Large intestine (tissue), 3 donors: ENCODE measurements around the gene RGS16. TPM values are rescaled to one million over a fixed set of nuclear protein-coding genes. Genes with fewer than 3 reads are reported as not detected.
"Not testable (repeated sequence)": the region's sequence is repeated elsewhere in the genome, so short reads cannot be mapped to it uniquely, and the experiment has no call there.

Source experiments
- DNase-seq, 2 donors: peaks; one replicate each; pipeline versions ENCODE4 v3.0.0 to v3.0.0-alpha.2; 2013
- H3K27ac ChIP-seq: one replicate; pipeline ENCODE4 v1.5.1; 2013; ENCODE audit warnings: low read length
- H3K27me3 ChIP-seq: 2 replicates; pipeline ENCODE4 v1.6.1; 2013; ENCODE audit warnings: low read length; ENCODE audit not compliant: control insufficient read depth, insufficient read depth
- H3K36me3 ChIP-seq: 2 replicates; pipeline ENCODE4 v1.6.1; 2013; ENCODE audit warnings: low read length; ENCODE audit not compliant: control insufficient read depth, insufficient read depth
- H3K4me1 ChIP-seq: one replicate; pipeline ENCODE4 v1.6.1; 2013; ENCODE audit warnings: low read length; ENCODE audit not compliant: control insufficient read depth, insufficient read depth
- H3K4me3 ChIP-seq: one replicate; pipeline ENCODE4 v1.5.1; 2013; ENCODE audit warnings: low read length
- H3K9me3 ChIP-seq: one replicate; pipeline ENCODE4 v1.6.1; 2013; ENCODE audit warnings: mild to moderate bottlenecking, low read depth, low read length, moderate library complexity; ENCODE audit not compliant: control insufficient read depth
- WGBS: methylation state at CpG from one replicate; pipeline ENCODE4 v1.1.5; 2013; ENCODE audit warnings: low lambda C conversion rate; ENCODE audit not compliant: insufficient coverage; 5-methylcytosine and 5-hydroxymethylcytosine counted together
- polyA plus RNA-seq: library from polyadenylated mRNA; unstranded; fragments of 120-200 nt; gene quantifications from one replicate; pipeline ENCODE4 v1.2.1, GENCODE V29; 2013

Gene RGS16
- polyA plus RNA-seq, 1 donor = 2.3 TPM

- no peaks in the 10 kb centered on the region for H3K36me3 ChIP-seq
- no peak overlapping the region for H3K4me3 ChIP-seq
- no peaks in the 10 kb centered on the region for H3K9me3 ChIP-seq
- no peak overlapping the region for H3K27ac ChIP-seq
- H3K4me1 ChIP-seq = no peaks in the 10 kb centered on the region
- DNase-seq = no peak
- H3K27me3 ChIP-seq = no peaks in the 10 kb centered on the region
- no CpG with 5 or more reads among the region's 8 CpGs for WGBS
These were observed 38.3 kb upstream of the RGS16 start for GRCh38 chr1:182642461-182642860.

- DNase-seq = no peak
- H3K36me3 ChIP-seq = no peaks in the 10 kb centered on the region
- no peaks in the 10 kb centered on the region for H3K4me1 ChIP-seq
- H3K27me3 ChIP-seq = peaks cover 3% of the 10 kb centered on the region
- no peaks in the 10 kb centered on the region for H3K9me3 ChIP-seq
- H3K27ac ChIP-seq = no peak overlapping the region
- 100% methylated on average over 1 of the region's 5 CpGs for WGBS
- H3K4me3 ChIP-seq = no peak overlapping the region
These were observed 37.4 kb upstream of the RGS16 start for GRCh38 chr1:182641561-182641960.

- Histone ChIP-seq H3K27ac (no peak overlapping the region), H3K4me3 (no peak overlapping the region), H3K4me1 (no peaks in the 10 kb centered on the region), H3K9me3 (no peaks in the 10 kb centered on the region), H3K36me3 (no peaks in the 10 kb centered on the region), H3K27me3 (peaks cover 3% of the 10 kb centered on the region)
- no CpG with 5 or more reads among the region's 1 CpG for WGBS
- no peak for DNase-seq
These were observed 35.1 kb upstream of the RGS16 start for GRCh38 chr1:182639330-182639729.

GRCh38 chr1:182637769-182638168 lies 33.6 kb upstream of the RGS16 start:
- no peaks in the 10 kb centered on the region for H3K36me3 ChIP-seq
- no peak overlapping the region for H3K4me3 ChIP-seq
- H3K27me3 ChIP-seq = peaks cover 3% of the 10 kb centered on the region
- no peaks in the 10 kb centered on the region for H3K4me1 ChIP-seq
- H3K27ac ChIP-seq = no peak overlapping the region
- no peaks in the 10 kb centered on the region for H3K9me3 ChIP-seq
- DNase-seq = no peak
- WGBS = no CpG with 5 or more reads among the region's 5 CpGs

- Histone ChIP-seq H3K36me3 (no peaks in the 10 kb centered on the region), H3K9me3 (no peaks in the 10 kb centered on the region), H3K4me3 (no peak overlapping the region), H3K4me1 (peaks cover 4% of the 10 kb centered on the region), H3K27ac (no peak overlapping the region), H3K27me3 (peaks cover 3% of the 10 kb centered on the region)
- WGBS = no CpG with 5 or more reads among the region's 2 CpGs
- DNase-seq = no peak
These were observed 31.7 kb upstream of the RGS16 start for GRCh38 chr1:182635871-182636270.

GRCh38 chr1:182634306-182635072 lies 30.3 kb upstream of the RGS16 start:
- peaks cover 4% of the 10 kb centered on the region for H3K4me1 ChIP-seq
- H3K27me3 ChIP-seq = peaks cover 3% of the 10 kb centered on the region
- no peak overlapping the region for H3K27ac ChIP-seq
- no peak overlapping the region for H3K4me3 ChIP-seq
- no peak for DNase-seq
- H3K9me3 ChIP-seq = no peaks in the 10 kb centered on the region
- no peaks in the 10 kb centered on the region for H3K36me3 ChIP-seq
- WGBS = no CpG with 5 or more reads among the region's 9 CpGs

- DNase-seq = peak in 1 of 2 donors; percentile 36
- WGBS = no CpG with 5 or more reads among the region's 11 CpGs
- Histone ChIP-seq H3K36me3 (no peaks in the 10 kb centered on the region), H3K4me3 (no peak overlapping the region), H3K4me1 (peaks cover 4% of the 10 kb centered on the region), H3K27me3 (peaks cover 3% of the 10 kb centered on the region), H3K27ac (no peak overlapping the region), H3K9me3 (no peaks in the 10 kb centered on the region)
These were observed 29.6 kb upstream of the RGS16 start for GRCh38 chr1:182633657-182634281.

GRCh38 chr1:182633031-182633430 lies 28.8 kb upstream of the RGS16 start:
- no peak overlapping the region for H3K4me3 ChIP-seq
- DNase-seq = no peak
- H3K9me3 ChIP-seq = no peaks in the 10 kb centered on the region
- peaks cover 3% of the 10 kb centered on the region for H3K27me3 ChIP-seq
- peaks cover 4% of the 10 kb centered on the region for H3K4me1 ChIP-seq
- H3K27ac ChIP-seq = no peak overlapping the region
- H3K36me3 ChIP-seq = no peaks in the 10 kb centered on the region

GRCh38 chr1:182632441-182632857 lies 28.3 kb upstream of the RGS16 start:
- not testable (repeated sequence) for H3K9me3 ChIP-seq, H3K36me3 ChIP-seq, H3K4me3 ChIP-seq, H3K27ac ChIP-seq, H3K4me1 ChIP-seq, H3K27me3 ChIP-seq
- peak in 1 of 2 donors; percentile 54 for DNase-seq
- WGBS = no CpG with 5 or more reads among the region's 12 CpGs

GRCh38 chr1:182631954-182632353 lies 27.8 kb upstream of the RGS16 start:
- no peaks in the 10 kb centered on the region for H3K9me3 ChIP-seq
- WGBS = no CpG with 5 or more reads among the region's 1 CpG
- H3K36me3 ChIP-seq = no peaks in the 10 kb centered on the region

More at GRCh38 chr1:182631954-182632353, 27.8 kb upstream of the RGS16 start:
- no peak for DNase-seq
- Histone ChIP-seq H3K4me3 (no peak overlapping the region), H3K27me3 (no peaks in the 10 kb centered on the region), H3K4me1 (peaks cover 4% of the 10 kb centered on the region), H3K27ac (no peak overlapping the region)
